ENCODE data around the gene BCL3. TPM values are rescaled to one million over a fixed set of nuclear protein-coding genes. Genes with fewer than 3 reads are reported as not detected.

The BCL3 gene
- total and polyA plus RNA-seq, 2 of the 13 experiments (the other 11 are each of a cell fraction or from before 2014, with no cell fraction given), result 2.3 to 4.0 TPM

DNA sequence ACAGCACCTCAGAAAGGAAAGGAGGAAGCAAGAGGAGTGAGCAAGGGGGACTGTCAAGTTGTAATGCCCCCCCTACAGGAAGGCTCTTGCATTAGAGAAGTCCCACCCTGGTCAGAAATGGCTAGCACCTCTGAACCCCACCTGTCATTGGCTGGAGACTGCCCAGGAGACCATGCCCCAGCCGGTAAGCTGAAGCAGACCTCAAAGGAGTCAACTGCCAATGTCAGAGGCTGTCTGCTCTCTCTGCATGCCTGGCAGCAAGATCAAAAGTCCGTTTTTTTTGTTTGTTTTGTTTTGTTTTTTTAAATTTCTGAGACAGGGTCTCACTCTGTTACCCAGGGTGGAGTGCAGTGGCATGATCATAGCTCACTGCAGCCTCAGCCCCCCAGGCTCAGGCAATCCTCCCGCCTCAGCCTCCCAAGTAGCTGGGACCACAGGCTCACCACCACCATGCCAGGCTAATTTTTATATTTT lies 8.1 kb upstream of the BCL3 start (continued):
- TF ChIP-seq, protein P1, sequence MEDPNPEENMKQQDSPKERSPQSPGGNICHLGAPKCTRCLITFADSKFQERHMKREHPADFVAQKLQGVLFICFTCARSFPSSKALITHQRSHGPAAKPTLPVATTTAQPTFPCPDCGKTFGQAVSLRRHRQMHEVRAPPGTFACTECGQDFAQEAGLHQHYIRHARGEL (CRISPR knock-in tag; IDR thresholded peaks at IDR 0.05), result no peak
- TF ChIP-seq ZNF549 (CRISPR knock-in tag; IDR thresholded peaks at IDR 0.05) (no peak), ZNF3 (CRISPR knock-in tag; IDR thresholded peaks at IDR 0.05) (no peak), ZNF225 (CRISPR knock-in tag; IDR thresholded peaks at IDR 0.05) (no peak), KDM2A (CRISPR knock-in tag; IDR thresholded peaks at IDR 0.05; ENCODE audit: borderline replicate concordance, low read depth) (no peak), ZNF816 (CRISPR knock-in tag; IDR thresholded peaks at IDR 0.05; ENCODE audit: borderline replicate concordance) (no peak), BCL6 (CRISPR knock-in tag; IDR thresholded peaks at IDR 0.05) (peak; percentile 75), ZFX (CRISPR knock-in tag; IDR thresholded peaks at IDR 0.05; ENCODE audit: low read depth) (no peak), RAD21 (CRISPR knock-in tag; IDR thresholded peaks at IDR 0.05) (no peak), TCF7L2 (IDR thresholded peaks at IDR 0.05; ENCODE audit: low read depth, low read length) (no peak), ATF7-NPFF (CRISPR knock-in tag; IDR thresholded peaks at IDR 0.05; ENCODE audit: low read depth) (no peak), ZFP90 (CRISPR knock-in tag; IDR thresholded peaks at IDR 0.05; ENCODE audit: borderline replicate concordance) (no peak), ZNF343 (CRISPR knock-in tag; IDR thresholded peaks at IDR 0.05) (no peak), EP300 (IDR thresholded peaks at IDR 0.05; ENCODE audit: low read depth in 2 of 2, low read length in 2 of 2) (0 out of 4 replicates have a peak, but pooled peaks of 1 of the 2 experiments have one; percentile 10), EP300 (CRISPR knock-in tag; IDR thresholded peaks at IDR 0.05; ENCODE audit: borderline replicate concordance) (no peak), SMARCC2 (IDR thresholded peaks at IDR 0.05) (no peak), KLF6 (CRISPR knock-in tag; IDR thresholded peaks at IDR 0.05) (no peak), SKI (IDR thresholded peaks at IDR 0.05; ENCODE audit: partially characterized antibody) (peak; percentile 90), SP5 (CRISPR knock-in tag; IDR thresholded peaks at IDR 0.05; ENCODE audit: borderline replicate concordance, low read depth) (0 out of 2 replicates have a peak, but pooled peaks have one; percentile 29), ZSCAN25 (CRISPR knock-in tag; IDR thresholded peaks at IDR 0.05) (no peak), HNF4G (IDR thresholded peaks at IDR 0.05; ENCODE audit: borderline replicate concordance, low read depth, low read length) (no peak), HNF4G (CRISPR knock-in tag; IDR thresholded peaks at IDR 0.05; ENCODE audit: borderline replicate concordance, low read depth) (no peak), FOXK1 (CRISPR knock-in tag; IDR thresholded peaks at IDR 0.05; ENCODE audit: borderline replicate concordance, low read depth) (0 out of 2 replicates have a peak, but pooled peaks have one; percentile 14)
- TF ChIP-seq, protein P2, sequence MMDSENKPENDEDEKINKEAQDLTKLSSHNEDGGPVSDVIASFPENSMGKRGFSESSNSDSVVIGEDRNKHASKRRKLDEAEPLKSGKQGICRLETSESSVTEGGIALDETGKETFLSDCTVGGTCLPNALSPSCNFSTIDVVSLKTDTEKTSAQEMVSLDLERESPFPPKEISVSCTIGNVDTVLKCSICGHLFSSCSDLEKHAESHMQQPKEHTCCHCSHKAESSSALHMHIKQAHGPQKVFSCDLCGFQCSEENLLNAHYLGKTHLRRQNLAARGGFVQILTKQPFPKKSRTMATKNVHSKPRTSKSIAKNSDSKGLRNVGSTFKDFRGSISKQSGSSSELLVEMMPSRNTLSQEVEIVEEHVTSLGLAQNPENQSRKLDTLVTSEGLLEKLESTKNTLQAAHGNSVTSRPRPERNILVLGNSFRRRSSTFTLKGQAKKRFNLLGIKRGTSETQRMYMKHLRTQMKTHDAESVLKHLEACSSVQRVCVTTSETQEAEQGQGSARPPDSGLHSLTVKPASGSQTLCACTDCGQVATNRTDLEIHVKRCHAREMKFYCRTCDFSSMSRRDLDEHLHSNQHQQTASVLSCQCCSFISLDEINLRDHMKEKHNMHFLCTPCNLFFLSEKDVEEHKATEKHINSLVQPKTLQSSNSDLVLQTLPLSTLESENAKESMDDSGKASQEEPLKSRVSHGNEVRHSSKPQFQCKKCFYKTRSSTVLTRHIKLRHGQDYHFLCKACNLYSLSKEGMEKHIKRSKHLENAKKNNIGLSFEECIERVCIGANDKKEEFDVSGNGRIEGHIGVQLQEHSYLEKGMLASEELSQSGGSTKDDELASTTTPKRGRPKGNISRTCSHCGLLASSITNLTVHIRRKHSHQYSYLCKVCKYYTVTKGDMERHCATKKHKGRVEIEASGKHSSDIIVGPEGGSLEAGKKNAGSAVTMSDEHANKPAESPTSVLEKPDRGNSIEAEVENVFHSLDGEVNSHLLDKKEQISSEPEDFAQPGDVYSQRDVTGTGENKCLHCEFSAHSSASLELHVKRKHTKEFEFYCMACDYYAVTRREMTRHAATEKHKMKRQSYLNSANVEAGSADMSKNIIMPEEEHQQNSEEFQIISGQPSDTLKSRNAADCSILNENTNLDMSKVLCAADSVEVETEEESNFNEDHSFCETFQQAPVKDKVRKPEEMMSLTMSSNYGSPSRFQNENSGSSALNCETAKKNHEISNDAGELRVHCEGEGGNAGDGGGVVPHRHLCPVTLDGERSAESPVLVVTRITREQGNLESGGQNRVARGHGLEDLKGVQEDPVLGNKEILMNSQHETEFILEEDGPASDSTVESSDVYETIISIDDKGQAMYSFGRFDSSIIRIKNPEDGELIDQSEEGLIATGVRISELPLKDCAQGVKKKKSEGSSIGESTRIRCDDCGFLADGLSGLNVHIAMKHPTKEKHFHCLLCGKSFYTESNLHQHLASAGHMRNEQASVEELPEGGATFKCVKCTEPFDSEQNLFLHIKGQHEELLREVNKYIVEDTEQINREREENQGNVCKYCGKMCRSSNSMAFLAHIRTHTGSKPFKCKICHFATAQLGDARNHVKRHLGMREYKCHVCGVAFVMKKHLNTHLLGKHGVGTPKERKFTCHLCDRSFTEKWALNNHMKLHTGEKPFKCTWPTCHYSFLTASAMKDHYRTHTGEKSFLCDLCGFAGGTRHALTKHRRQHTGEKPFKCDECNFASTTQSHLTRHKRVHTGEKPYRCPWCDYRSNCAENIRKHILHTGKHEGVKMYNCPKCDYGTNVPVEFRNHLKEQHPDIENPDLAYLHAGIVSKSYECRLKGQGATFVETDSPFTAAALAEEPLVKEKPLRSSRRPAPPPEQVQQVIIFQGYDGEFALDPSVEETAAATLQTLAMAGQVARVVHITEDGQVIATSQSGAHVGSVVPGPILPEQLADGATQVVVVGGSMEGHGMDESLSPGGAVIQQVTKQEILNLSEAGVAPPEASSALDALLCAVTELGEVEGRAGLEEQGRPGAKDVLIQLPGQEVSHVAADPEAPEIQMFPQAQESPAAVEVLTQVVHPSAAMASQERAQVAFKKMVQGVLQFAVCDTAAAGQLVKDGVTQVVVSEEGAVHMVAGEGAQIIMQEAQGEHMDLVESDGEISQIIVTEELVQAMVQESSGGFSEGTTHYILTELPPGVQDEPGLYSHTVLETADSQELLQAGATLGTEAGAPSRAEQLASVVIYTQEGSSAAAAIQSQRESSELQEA (CRISPR knock-in tag; IDR thresholded peaks at IDR 0.05; ENCODE audit: not compliant biosample characterization), result no peak
